ENCODE results near the gene MLLT3. TPM values are rescaled to one million over a fixed set of nuclear protein-coding genes. Genes with fewer than 3 reads are reported as not detected.

The MLLT3 gene
- total RNA-seq, 1 experiment from 2014 or later: 50.7 TPM

DNA sequence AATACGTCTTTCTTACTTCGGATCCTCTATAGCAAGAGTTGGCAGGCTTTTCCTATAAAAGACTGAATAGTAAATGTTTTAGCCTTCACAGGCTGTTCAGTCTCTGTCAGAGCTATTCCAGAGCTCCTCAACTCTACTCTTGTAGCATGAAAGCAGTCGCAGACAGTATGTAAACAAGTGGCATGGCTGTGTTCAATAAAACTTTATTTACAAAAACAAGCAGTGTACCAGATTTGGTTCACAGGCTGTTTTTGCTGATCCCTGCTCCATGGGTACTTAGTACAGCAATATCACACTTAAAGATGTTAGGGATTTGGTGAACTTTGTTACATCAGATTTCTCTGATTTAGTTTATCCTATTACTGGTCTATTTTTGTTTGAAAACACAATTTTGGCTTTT, 235.2 kb downstream of the MLLT3 start:
- Histone ChIP-seq H3K9me3 (no peaks in the 10 kb centered on the region), H3K36me3 (no peaks in the 10 kb centered on the region), H3K27me3 (no peaks in the 10 kb centered on the region), H3K4me3 (no peak overlapping the region)
- no peak for DNase-seq

DNA sequence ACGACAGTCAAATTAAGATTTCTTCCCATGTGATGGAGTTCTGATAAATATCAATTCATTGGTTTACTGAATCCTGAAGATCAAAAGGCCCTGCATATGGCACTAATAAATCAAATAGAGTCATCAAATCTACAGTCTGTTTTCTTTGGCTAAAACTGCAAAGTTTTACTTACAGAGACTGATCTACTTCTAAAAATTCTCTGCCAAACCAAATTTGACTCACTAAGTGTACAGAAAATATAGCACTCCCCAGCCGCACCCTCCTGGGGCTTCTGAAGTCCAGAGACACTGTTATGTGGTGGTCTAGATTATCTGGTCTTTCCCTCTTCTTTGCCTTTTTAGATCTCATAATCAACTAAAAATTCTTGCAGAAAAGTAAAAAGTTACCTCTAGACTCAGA, 237.7 kb downstream of the MLLT3 start:
- no peaks in the 10 kb centered on the region for H3K27me3 ChIP-seq
- no peak overlapping the region for H3K4me3 ChIP-seq
- H3K9me3 ChIP-seq: no peaks in the 10 kb centered on the region
- peak; percentile 50 for DNase-seq
- no peaks in the 10 kb centered on the region for H3K36me3 ChIP-seq

GRCh38 chr9:20382460-20383071, 239.7 kb downstream of the MLLT3 start:
- DNase-seq: no peak
- no peaks in the 10 kb centered on the region for H3K27me3 ChIP-seq
- no peaks in the 10 kb centered on the region for H3K36me3 ChIP-seq
- no peak overlapping the region for H3K4me3 ChIP-seq
- H3K9me3 ChIP-seq: no peaks in the 10 kb centered on the region

GRCh38 chr9:20380546-20380945, 241.8 kb downstream of the MLLT3 start:
- no peaks in the 10 kb centered on the region for H3K36me3 ChIP-seq
- no peaks in the 10 kb centered on the region for H3K27me3 ChIP-seq
- DNase-seq: no peak

GRCh38 chr9:20379804-20380225, 242.5 kb downstream of the MLLT3 start:
- DNase-seq: no peak

More at GRCh38 chr9:20380546-20380945, 241.8 kb downstream of the MLLT3 start:
- no peaks in the 10 kb centered on the region for H3K9me3 ChIP-seq
- H3K4me3 ChIP-seq: no peak overlapping the region

GRCh38 chr9:20378851-20379250, 243.4 kb downstream of the MLLT3 start:
- H3K36me3 ChIP-seq: no peaks in the 10 kb centered on the region
- no peak for DNase-seq
- H3K9me3 ChIP-seq: no peaks in the 10 kb centered on the region
- H3K4me3 ChIP-seq: no peak overlapping the region
- H3K27me3 ChIP-seq: no peaks in the 10 kb centered on the region

More at GRCh38 chr9:20379804-20380225, 242.5 kb downstream of the MLLT3 start:
- Histone ChIP-seq H3K9me3 (no peaks in the 10 kb centered on the region), H3K4me3 (no peak overlapping the region), H3K27me3 (no peaks in the 10 kb centered on the region), H3K36me3 (no peaks in the 10 kb centered on the region)

- Histone ChIP-seq H3K9me3 (no peaks in the 10 kb centered on the region), H3K36me3 (no peaks in the 10 kb centered on the region), H3K4me3 (no peak overlapping the region), H3K27me3 (no peaks in the 10 kb centered on the region)
- DNase-seq: no peak
Observed at GRCh38 chr9:20377790-20378189, 244.5 kb downstream of the MLLT3 start.

DNA sequence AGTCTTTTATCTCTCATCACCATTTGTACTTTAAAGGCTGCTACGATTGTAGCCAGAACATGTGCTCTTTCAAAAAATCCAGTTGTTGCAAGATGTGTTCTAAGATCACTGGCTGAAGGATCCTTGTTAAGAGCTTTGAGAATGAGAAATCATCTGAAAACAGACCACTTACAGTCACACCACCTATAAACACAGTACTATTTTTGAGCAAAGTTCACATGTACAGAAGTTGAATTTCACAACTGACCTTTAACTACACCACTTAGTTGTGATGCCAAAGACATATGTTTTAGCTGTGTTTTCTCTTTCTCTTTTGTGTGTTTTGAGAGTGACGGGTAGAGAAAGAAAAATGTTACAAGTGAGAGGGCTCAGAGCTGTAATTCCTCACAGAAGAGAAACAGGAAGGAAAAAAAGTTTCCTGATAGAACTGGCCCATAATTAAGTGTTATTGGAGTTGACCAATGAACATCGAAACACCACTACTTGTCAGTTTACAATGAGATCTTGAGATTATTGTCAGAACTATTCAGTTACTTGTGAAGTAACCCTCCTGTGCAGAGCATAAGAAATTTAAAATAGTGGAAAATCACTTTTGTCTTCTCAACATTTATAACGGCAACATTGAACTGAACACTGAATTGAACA, 245.4 kb downstream of the MLLT3 start:
- no peaks in the 10 kb centered on the region for H3K27me3 ChIP-seq
- H3K4me3 ChIP-seq: no peak overlapping the region
- H3K9me3 ChIP-seq: no peaks in the 10 kb centered on the region
- H3K36me3 ChIP-seq: no peaks in the 10 kb centered on the region
- no peak for DNase-seq

- no peak overlapping the region for H3K4me3 ChIP-seq
- H3K36me3 ChIP-seq: no peaks in the 10 kb centered on the region
- H3K27me3 ChIP-seq: no peaks in the 10 kb centered on the region
- H3K9me3 ChIP-seq: no peaks in the 10 kb centered on the region
- no peak for DNase-seq
Observed at GRCh38 chr9:20376042-20376441, 246.3 kb downstream of the MLLT3 start.

DNA sequence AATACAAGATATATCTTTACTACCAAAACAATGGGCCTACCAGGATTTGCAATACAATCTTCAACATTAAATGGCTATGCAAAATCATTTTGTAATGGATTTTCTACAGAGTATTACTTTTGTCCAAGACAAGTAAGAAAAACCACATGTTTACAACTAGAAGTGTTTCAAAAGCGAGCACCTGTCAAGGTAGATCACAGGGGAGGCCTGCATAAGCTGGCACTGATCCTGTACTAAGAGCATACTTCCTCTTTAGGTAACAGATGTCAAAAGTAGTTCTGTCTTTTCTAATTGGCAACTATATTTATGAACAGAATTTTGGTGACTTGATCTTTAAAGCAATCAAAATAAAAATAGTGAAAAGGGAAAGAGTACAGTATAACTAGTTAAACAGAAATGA, 249.0 kb downstream of the MLLT3 start:
- H3K4me3 ChIP-seq: no peak overlapping the region
- no peak for DNase-seq
- no peaks in the 10 kb centered on the region for H3K9me3 ChIP-seq
- no peaks in the 10 kb centered on the region for H3K36me3 ChIP-seq
- no peaks in the 10 kb centered on the region for H3K27me3 ChIP-seq

- H3K27me3 ChIP-seq: no peaks in the 10 kb centered on the region
- no peaks in the 10 kb centered on the region for H3K9me3 ChIP-seq
- H3K4me3 ChIP-seq: no peak overlapping the region
- H3K36me3 ChIP-seq: no peaks in the 10 kb centered on the region
- DNase-seq: no peak
Observed at GRCh38 chr9:20369391-20369790, 252.9 kb downstream of the MLLT3 start.

- H3K9me3 ChIP-seq: no peaks in the 10 kb centered on the region
- no peaks in the 10 kb centered on the region for H3K27me3 ChIP-seq
- no peaks in the 10 kb centered on the region for H3K36me3 ChIP-seq
- DNase-seq: no peak
- no peak overlapping the region for H3K4me3 ChIP-seq
Observed at GRCh38 chr9:20367855-20368254, 254.4 kb downstream of the MLLT3 start.

DNA sequence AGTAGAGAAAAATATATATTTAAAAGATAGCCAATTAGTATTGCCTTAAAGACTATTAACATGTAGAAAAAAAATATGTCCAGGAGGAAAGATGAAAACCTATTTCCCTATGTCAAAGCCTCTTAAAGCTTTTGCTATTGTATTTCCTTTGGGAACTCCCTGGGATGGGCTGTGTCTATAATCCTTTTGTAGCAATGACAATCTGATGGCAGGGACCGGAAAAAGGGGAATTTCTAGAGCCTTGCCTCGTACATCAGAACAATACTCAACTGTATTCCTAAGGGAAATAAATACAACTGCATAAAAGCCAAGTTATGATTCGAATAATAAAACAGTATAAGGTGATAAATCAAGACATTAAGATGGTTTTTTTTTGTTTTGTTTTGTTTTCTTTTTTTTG, 257.3 kb downstream of the MLLT3 start:
- DNase-seq: no peak
- Histone ChIP-seq H3K4me3 (no peak overlapping the region), H3K27me3 (no peaks in the 10 kb centered on the region), H3K9me3 (no peaks in the 10 kb centered on the region), H3K36me3 (no peaks in the 10 kb centered on the region)

DNA sequence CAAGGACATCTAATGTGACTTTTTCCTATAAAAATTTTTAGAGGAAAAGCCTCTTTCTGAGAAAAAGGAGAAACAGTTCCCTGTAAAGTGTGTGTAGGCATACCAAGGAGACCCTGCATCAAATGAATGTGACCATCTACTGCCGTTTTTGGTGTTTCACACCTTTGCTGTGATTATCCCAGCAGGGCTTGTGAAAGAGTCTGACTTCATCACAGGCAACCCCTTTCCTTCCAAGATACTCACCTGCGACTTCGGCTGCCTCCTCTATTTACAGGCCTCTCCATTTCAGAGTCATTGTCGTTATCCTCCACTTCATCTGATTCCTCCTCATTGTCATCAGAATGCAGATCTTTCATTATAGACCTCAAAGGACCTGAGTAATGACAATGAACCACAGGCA, 259.1 kb downstream of the MLLT3 start:
- Histone ChIP-seq H3K9me3 (no peaks in the 10 kb centered on the region), H3K36me3 (no peaks in the 10 kb centered on the region), H3K4me3 (no peak overlapping the region), H3K27me3 (no peaks in the 10 kb centered on the region)
- DNase-seq: no peak

DNA sequence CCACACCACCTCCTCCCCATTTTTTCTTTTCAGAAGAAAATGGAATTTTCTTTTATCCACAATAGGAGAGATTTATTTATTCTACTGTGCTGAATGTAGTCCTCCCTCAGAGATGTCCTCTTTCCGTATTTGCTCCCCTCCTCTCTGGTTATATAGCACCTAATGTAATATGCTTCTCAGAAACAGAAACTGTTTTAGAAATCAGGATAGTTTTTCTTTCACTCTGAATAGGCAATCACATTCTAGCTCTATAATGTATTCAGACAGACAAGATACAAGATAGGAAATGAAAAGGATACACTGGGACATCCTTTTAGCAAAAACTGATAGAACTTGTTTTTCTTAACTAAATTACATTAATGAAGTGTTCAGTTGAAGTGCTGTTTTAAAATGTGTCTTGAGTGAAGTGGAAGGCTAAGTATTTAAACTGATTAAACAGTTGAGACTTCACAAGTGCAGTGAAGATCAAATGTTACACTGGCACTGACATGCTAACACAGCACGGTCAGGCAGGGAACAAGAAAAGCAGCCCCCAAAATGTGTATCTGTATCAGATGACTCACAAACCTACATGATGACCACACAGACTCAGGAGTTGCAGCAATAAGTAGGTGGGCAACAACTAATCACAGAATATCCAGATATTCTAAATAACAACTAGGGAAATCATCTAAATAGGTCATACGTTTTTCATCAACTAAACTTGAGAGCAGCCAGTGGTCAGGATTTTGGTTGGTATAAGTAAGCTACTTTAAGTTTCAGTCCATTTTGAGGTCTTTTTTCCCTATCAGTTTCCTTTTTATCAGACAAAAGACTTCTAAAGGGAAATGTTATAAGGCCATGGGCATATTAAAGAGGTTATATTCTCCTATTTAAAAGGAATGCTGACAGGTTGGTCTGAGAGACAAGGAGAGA, 260.4 kb downstream of the MLLT3 start:
- Histone ChIP-seq H3K4me3 (no peak overlapping the region), H3K9me3 (no peaks in the 10 kb centered on the region), H3K27me3 (no peaks in the 10 kb centered on the region), H3K36me3 (no peaks in the 10 kb centered on the region)
- no peak for DNase-seq

DNA sequence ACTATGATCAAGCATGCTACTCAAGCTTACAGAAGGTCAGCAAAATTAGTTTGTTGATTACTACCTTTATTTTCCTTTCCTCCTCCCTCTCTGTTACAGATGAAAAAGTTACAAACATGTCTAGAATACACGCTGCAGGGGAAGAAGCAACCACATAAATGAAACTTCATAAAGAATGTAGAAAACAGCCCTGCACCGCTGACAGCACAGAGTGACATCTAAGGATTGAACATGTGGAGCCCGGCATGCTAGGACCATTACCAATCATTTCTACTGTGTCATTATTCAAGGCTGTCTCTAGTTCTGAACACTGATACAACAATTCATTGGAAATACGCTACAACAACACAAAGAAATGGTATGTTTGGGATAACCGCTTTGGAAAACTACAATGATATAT, 261.1 kb downstream of the MLLT3 start:
- no peaks in the 10 kb centered on the region for H3K27me3 ChIP-seq
- no peaks in the 10 kb centered on the region for H3K36me3 ChIP-seq
- H3K4me3 ChIP-seq: no peak overlapping the region
- no peak for DNase-seq
- H3K9me3 ChIP-seq: no peaks in the 10 kb centered on the region

- H3K36me3 ChIP-seq: no peaks in the 10 kb centered on the region
- H3K27me3 ChIP-seq: no peaks in the 10 kb centered on the region
- DNase-seq: no peak
- no peaks in the 10 kb centered on the region for H3K9me3 ChIP-seq
- no peak overlapping the region for H3K4me3 ChIP-seq
Observed at GRCh38 chr9:20358207-20358606, 264.1 kb downstream of the MLLT3 start.

All from MG63 (cell line).